ENCODE measurements around the gene COG3. TPM values are rescaled to one million over a fixed set of nuclear protein-coding genes. Genes with fewer than 3 reads are reported as not detected.

Gene COG3
- total RNA-seq, 6 experiments from 2014 or later = 17.5 to 22.2 (median 20.7) TPM

DNA sequence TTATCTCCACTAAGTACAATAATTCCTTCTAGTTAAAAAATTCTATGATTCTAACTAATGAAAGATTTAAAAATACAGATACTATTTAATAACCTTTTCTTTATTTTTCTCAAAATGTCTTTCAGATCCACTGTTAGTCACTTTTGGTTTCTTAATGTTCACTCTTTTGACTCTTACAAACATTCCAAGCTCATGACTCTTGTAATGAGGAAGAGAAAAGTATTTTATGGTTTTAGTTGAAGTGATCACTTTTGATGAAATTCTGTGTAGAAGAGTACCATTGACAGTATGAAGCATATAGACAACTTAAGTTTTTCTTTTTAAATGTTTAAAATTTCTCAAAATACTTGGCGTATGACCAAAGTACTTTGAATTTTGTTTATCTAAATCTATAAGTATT, 27.8 kb downstream of the COG3 start:
- Mint-ChIP-seq H3K27ac (peak overlapping the region; percentile 78), H3K9me3 (no peaks in the 10 kb centered on the region), H3K27me3 (ENCODE audit: insufficient read depth) (no peaks in the 10 kb centered on the region), H3K36me3 (ENCODE audit: low read depth) (peaks cover 36% of the 10 kb centered on the region), H3K4me3 (peak overlapping the region; percentile 60), H3K4me1 (ENCODE audit: low read depth) (peaks cover 39% of the 10 kb centered on the region)
- TF ChIP-seq, protein P1, sequence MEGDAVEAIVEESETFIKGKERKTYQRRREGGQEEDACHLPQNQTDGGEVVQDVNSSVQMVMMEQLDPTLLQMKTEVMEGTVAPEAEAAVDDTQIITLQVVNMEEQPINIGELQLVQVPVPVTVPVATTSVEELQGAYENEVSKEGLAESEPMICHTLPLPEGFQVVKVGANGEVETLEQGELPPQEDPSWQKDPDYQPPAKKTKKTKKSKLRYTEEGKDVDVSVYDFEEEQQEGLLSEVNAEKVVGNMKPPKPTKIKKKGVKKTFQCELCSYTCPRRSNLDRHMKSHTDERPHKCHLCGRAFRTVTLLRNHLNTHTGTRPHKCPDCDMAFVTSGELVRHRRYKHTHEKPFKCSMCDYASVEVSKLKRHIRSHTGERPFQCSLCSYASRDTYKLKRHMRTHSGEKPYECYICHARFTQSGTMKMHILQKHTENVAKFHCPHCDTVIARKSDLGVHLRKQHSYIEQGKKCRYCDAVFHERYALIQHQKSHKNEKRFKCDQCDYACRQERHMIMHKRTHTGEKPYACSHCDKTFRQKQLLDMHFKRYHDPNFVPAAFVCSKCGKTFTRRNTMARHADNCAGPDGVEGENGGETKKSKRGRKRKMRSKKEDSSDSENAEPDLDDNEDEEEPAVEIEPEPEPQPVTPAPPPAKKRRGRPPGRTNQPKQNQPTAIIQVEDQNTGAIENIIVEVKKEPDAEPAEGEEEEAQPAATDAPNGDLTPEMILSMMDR (IDR thresholded peaks at IDR 0.05) = no peak
- peak; percentile 56 for DNase-seq

DNA sequence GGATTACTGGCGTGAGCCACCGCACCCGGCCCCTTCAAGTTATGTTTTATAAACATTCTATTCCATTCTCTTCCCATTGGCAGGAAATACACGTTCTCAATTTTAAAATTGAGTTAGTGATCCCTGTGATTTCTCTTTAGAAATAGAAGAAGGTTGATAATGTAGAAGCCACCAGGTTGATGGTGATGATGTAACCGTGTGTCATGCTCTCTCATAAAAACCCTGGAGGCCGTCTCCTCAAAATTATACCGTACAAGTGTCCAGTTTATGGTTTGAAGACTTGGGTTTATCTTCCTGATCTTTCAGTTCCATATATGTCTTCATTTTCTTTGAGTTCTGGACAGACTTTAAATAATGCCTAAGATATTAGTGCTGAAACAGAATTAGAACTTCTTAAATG, 32.2 kb downstream of the COG3 start:
- peak; percentile 45 for DNase-seq
- Mint-ChIP-seq H3K36me3 (ENCODE audit: low read depth) (peaks cover 35% of the 10 kb centered on the region), H3K9me3 (no peaks in the 10 kb centered on the region), H3K4me1 (ENCODE audit: low read depth) (peaks cover 63% of the 10 kb centered on the region), H3K27ac (peak overlapping the region; percentile 61), H3K4me3 (peak overlapping the region; percentile 46; the same call in 1 of the 2 replicates), H3K27me3 (ENCODE audit: insufficient read depth) (no peaks in the 10 kb centered on the region)
- TF ChIP-seq, protein P1 (IDR thresholded peaks at IDR 0.05) = no peak

DNA sequence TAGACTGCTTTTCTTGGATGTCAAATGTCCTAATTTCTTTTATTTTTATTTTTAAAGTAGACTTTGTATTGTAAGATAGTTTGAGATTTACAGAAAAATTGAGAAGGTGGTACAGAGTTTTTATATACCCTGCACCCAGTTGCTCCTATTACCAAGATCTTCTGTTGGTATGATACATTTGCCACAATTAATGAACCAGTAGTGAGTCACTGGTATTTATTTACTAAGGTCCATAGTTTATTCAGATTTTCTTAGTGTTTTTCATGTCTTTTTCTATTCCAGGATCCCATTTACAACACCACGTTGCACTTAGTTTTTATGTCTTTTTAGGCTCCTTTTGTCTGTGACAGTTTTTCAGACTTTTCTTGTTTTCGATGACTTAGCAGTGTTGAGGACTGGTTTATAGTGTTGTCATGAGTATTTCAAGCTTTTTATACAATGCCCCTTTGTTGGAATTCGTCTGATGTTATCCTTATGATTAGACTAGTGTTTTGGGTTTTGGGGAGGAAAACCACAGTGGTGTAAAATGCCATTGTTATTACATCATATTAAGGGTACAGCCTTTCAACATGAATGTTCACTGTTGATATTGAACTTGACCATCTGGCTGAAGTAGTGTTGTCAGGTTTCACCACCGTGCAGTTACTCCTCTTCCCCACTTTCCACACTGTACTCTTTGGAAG, 35.9 kb downstream of the COG3 start:
- H3K27me3 Mint-ChIP-seq (ENCODE audit: insufficient read depth) = peaks cover 4% of the 10 kb centered on the region
- H3K9me3 Mint-ChIP-seq = no peaks in the 10 kb centered on the region
- H3K4me3 Mint-ChIP-seq = peak overlapping the region; percentile 61
- H3K27ac Mint-ChIP-seq = peak overlapping the region; percentile 95
- H3K4me1 Mint-ChIP-seq (ENCODE audit: low read depth) = peaks cover 52% of the 10 kb centered on the region
- peaks cover 42% of the 10 kb centered on the region for H3K36me3 Mint-ChIP-seq (ENCODE audit: low read depth)
- DNase-seq = peak; percentile 87
- TF ChIP-seq, protein P1 (IDR thresholded peaks at IDR 0.05) = no peak

DNA sequence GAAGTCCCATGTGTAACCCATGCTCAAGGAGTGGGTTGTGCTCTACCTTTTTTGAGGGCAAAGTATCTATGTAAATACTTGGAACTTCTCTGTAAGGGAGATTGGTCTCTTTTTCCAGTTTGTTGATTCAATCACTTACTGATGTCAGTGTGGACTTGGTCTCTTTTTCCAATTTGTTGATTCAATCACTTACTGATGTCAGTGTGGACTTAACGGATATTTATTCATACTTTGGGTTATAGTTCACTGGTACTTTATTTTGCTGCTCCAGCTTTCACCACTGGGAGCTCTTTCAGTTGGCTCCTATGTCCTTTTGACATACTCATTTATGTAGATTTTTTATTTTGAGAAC, 36.4 kb downstream of the COG3 start:
- Mint-ChIP-seq H3K36me3 (ENCODE audit: low read depth) (peaks cover 44% of the 10 kb centered on the region), H3K4me1 (ENCODE audit: low read depth) (peaks cover 52% of the 10 kb centered on the region), H3K4me3 (peak overlapping the region; percentile 61), H3K9me3 (no peaks in the 10 kb centered on the region), H3K27me3 (ENCODE audit: insufficient read depth) (peaks cover 4% of the 10 kb centered on the region), H3K27ac (peak overlapping the region; percentile 95)
- DNase-seq = no peak
- TF ChIP-seq, protein P1 (IDR thresholded peaks at IDR 0.05) = peak; percentile 31; the same call in 1 of the 2 replicates

DNA sequence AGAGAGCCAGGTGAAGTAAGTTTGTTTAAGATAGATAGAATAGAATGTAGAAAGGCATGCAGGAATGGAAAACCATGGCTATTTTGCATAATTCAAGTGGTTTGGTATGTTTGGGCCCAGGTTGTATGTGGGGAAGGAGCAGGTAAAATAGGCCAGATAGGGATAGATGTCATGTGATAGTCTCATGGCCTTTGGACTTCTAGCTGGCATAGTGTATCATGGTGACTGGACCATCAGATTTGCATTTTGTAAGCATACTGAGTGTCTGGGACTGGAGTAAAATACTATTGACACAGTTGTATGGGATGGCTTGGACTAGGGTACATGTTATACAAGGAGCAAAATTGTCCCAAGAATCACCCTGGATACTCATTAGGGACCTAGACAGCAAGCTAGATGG, 38.9 kb downstream of the COG3 start:
- TF ChIP-seq, protein P1 (IDR thresholded peaks at IDR 0.05) = no peak
- no peak overlapping the region for H3K27ac Mint-ChIP-seq
- H3K4me1 Mint-ChIP-seq (ENCODE audit: low read depth) = peaks cover 32% of the 10 kb centered on the region
- H3K27me3 Mint-ChIP-seq (ENCODE audit: insufficient read depth) = peaks cover 4% of the 10 kb centered on the region
- peaks cover 34% of the 10 kb centered on the region for H3K36me3 Mint-ChIP-seq (ENCODE audit: low read depth)
- no peak for DNase-seq
- no peaks in the 10 kb centered on the region for H3K9me3 Mint-ChIP-seq
- no peak overlapping the region for H3K4me3 Mint-ChIP-seq
